Peyer's patch (tissue), 4 donors: Measurements from ENCODE around the gene FMNL3.

Experiments used
- CTCF ChIP-seq, 6 experiments: fragments of 450-650 bp in 4 of 6; fragments of 200-600 bp in 2 of 6; sonication (generic) in 1 of 6; IDR thresholded peaks; one replicate each; pipeline ENCODE4 v1.5.1; 2017 to 2019; ENCODE audit warnings: antibody characterized with exemption in 6 of 6, mild to moderate bottlenecking in 3 of 6, moderate library complexity in 1 of 6
- POLR2A ChIP-seq, 2 donors: fragments of 450-650 bp; IDR thresholded peaks; one replicate each; pipeline ENCODE4 v1.5.1; 2017; ENCODE audit warnings: antibody characterized with exemption in 2 of 2, mild to moderate bottlenecking in 2 of 2, moderate library complexity in 2 of 2

GRCh38 chr12:49641748-49642369 lies 65.3 kb downstream of the FMNL3 start:
- no peak for TF ChIP-seq POLR2A (IDR thresholded peaks at IDR 0.05)
- no peak for TF ChIP-seq CTCF (IDR thresholded peaks at IDR 0.05)
